HCT116 (cell line): ENCODE measurements around the gene TBC1D4. TPM values are rescaled to one million over a fixed set of nuclear protein-coding genes. Genes with fewer than 3 reads are reported as not detected.

Source experiments
- ATAC-seq: fragments of 200-7000 bp; cut with Tn5 transposase; 2 replicates; pipeline ENCODE4 v1.9.1; 2020; ENCODE audit warnings: mild to moderate bottlenecking, moderate library complexity
- BruUV-seq: library from RNA; stranded (reverse); fragments of 400-500 nt; replicated peaks from 2 replicates; lab custom pipeline; 2021; lab: Mats Ljungman, UMichigan
- CTCF ChIA-PET: fragments of 300-600 bp; sonication (Branson Sonifier 250); formaldehyde crosslinking; loops from one replicate; lab custom pipeline; 2021; ENCODE audit warnings: antibody characterized with exemption; lab: Charles Lee
- POLR2A ChIA-PET: fragments of 300-600, 350-600 bp; sonication (Branson Sonifier 250); formaldehyde crosslinking; loops from one replicate; lab custom pipeline; 2021; ENCODE audit warnings: antibody characterized with exemption; lab: Charles Lee
- RAD21 ChIA-PET, 2 experiments: fragments of 300-600 bp; sonication (Branson Sonifier 250); formaldehyde crosslinking; loops; one replicate each; lab custom pipeline; 2023; ENCODE audit warnings: low total read pairs in 2 of 2; ENCODE audit not compliant: uncharacterized antibody in 2 of 2, unreplicated experiment in 2 of 2, low non-redundant PET in 1 of 2; lab: Charles Lee
- DNase-seq: peaks from one replicate; pipeline ENCODE4 v3.0.0-alpha.2; 2010; ENCODE audit warnings: low read depth, low spot score
- H2AFZ ChIP-seq: fragments of 200-600 bp; shearing (Covaris generic), sonication (generic); 2 replicates; pipeline ENCODE4 v1.6.1; 2017; ENCODE audit warnings: low read depth, mixed run types, mixed read lengths, antibody characterized with exemption, low read length; ENCODE audit not compliant: poor library complexity, severe bottlenecking
- H3K27ac ChIP-seq: 2 replicates; pipeline ENCODE4 v1.5.1; 2012; ENCODE audit warnings: low read depth, low read length
- H3K27me3 ChIP-seq: fragments of 200-600 bp; sonication (generic); 2 replicates; pipeline ENCODE4 v1.6.1; 2016; ENCODE audit warnings: mixed run types, low read length, mixed read lengths; ENCODE audit not compliant: insufficient read depth
- H3K36me3 ChIP-seq, 2 experiments: fragments of 200-500 bp in 1 of 2; fragments of 200-600 bp in 1 of 2; sonication (Bioruptor generic) in 1 of 2; sonication (generic) in 1 of 2; 2 replicates each; pipeline versions ENCODE4 v1.5.1 to v1.6.1; 2014 to 2016; ENCODE audit warnings: low read length in 2 of 2, inconsistent platforms in 1 of 2, mixed read lengths in 1 of 2, mixed run types in 1 of 2; ENCODE audit not compliant: insufficient read depth in 2 of 2, control insufficient read depth in 1 of 2
- H3K4me1 ChIP-seq, 2 experiments: fragments of 200-600 bp in 1 of 2; sonication (generic) in 1 of 2; 2 replicates each; pipeline versions ENCODE4 v1.5.1 to v1.6.1; 2012 to 2017; ENCODE audit warnings: low read length in 2 of 2, inconsistent platforms in 1 of 2, mild to moderate bottlenecking in 1 of 2, mixed read lengths in 1 of 2, mixed run types in 1 of 2, moderate library complexity in 1 of 2; ENCODE audit not compliant: insufficient read depth in 2 of 2, control insufficient read depth in 1 of 2
- H3K4me2 ChIP-seq: fragments of 200-600 bp; sonication (generic); 2 replicates; pipeline ENCODE4 v1.6.1; 2017; ENCODE audit warnings: mixed run types, low read length, mixed read lengths
- H3K4me3 ChIP-seq, 2 experiments: fragments of 200-600 bp in 1 of 2; sonication (generic) in 1 of 2; replicated peaks in 1 of 2; 2 replicates each; pipeline ENCODE4 v1.5.1; 2011 to 2016; ENCODE audit warnings: low read length in 2 of 2, control low read depth in 1 of 2, low read depth in 1 of 2, mild to moderate bottlenecking in 1 of 2, mixed read lengths in 1 of 2, mixed run types in 1 of 2
- H3K79me2 ChIP-seq: fragments of 200-600 bp; sonication (generic); 2 replicates; pipeline ENCODE4 v1.6.1; 2017; ENCODE audit warnings: mild to moderate bottlenecking, mixed run types, low read length, moderate library complexity, mixed read lengths; ENCODE audit not compliant: insufficient read depth
- H3K9ac ChIP-seq: fragments of 200-600 bp; sonication (generic); 2 replicates; pipeline ENCODE4 v1.6.1; 2016; ENCODE audit warnings: low read length, mixed read lengths
- H3K9me2 ChIP-seq: fragments of 200-600 bp; sonication (generic), shearing (Covaris generic); 2 replicates; pipeline ENCODE4 v1.6.1; 2017; ENCODE audit warnings: mixed run types, mild to moderate bottlenecking, moderate library complexity; ENCODE audit not compliant: insufficient read depth
- H3K9me3 ChIP-seq, 2 experiments: fragments of 200-500 bp in 1 of 2; fragments of 200-600 bp in 1 of 2; sonication (Bioruptor generic) in 1 of 2; sonication (generic) in 1 of 2; 2 replicates each; pipeline ENCODE4 v1.6.1; 2014 to 2017; ENCODE audit warnings: low read length in 2 of 2, mixed read lengths in 2 of 2, inconsistent platforms in 1 of 2, low read depth in 1 of 2, mild to moderate bottlenecking in 1 of 2, mixed run types in 1 of 2, moderate library complexity in 1 of 2; ENCODE audit not compliant: control insufficient read depth in 1 of 2, insufficient read depth in 1 of 2
- H4K20me1 ChIP-seq: fragments of 200-600 bp; sonication (generic), shearing (Covaris generic); 2 replicates; pipeline ENCODE4 v1.6.1; 2017; ENCODE audit warnings: mixed run types, mild to moderate bottlenecking, moderate library complexity; ENCODE audit not compliant: insufficient read depth
- CEBPB ChIP-seq: IDR thresholded peaks from 2 replicates; pipeline ENCODE4 v1.6.1; 2012; ENCODE audit warnings: low read depth
- EZH2phosphoT487 ChIP-seq: fragments of 200-600 bp; IDR thresholded peaks from 2 replicates; pipeline ENCODE4 v1.6.1; 2018; ENCODE audit warnings: antibody characterized with exemption, borderline replicate concordance
- POLR2A ChIP-seq: IDR thresholded peaks from 2 replicates; pipeline ENCODE4 v1.7.0; 2011; ENCODE audit warnings: borderline replicate concordance; ENCODE audit not compliant: insufficient read depth, insufficient read length; ENCODE audit errors: extremely low read depth
- POLR2AphosphoS5 ChIP-seq: IDR thresholded peaks from 2 replicates; pipeline ENCODE4 v1.6.1; 2011; ENCODE audit warnings: mild to moderate bottlenecking, low read depth, low read length, moderate library complexity
- SIN3A ChIP-seq: IDR thresholded peaks from 2 replicates; pipeline ENCODE4 v1.6.1; 2012; ENCODE audit warnings: low read depth
- SRF ChIP-seq: IDR thresholded peaks from 2 replicates; pipeline ENCODE4 v1.6.1; 2012; ENCODE audit warnings: low read depth
- ZBTB33 ChIP-seq: IDR thresholded peaks from 2 replicates; pipeline ENCODE4 v1.6.1; 2011; ENCODE audit warnings: mild to moderate bottlenecking, low read length, moderate library complexity; ENCODE audit not compliant: insufficient replicate concordance; ENCODE audit errors: extremely low read depth
- ZFX ChIP-seq: fragments of 450-650 bp; IDR thresholded peaks from 2 replicates; pipeline ENCODE4 v1.6.1; 2017
- intact Hi-C: fragments of 100-400 bp; cut with micrococcal nuclease; formaldehyde crosslinking; loops from 2 replicates; pipeline ENCODE4 v1.10.0; 2022
- total RNA-seq: library from RNA; stranded (reverse); gene quantifications from one replicate; pipeline ENCODE4 v1.2.1, GENCODE V29; 2021; ENCODE audit not compliant: unreplicated experiment
- TF ChIP-seq, protein P1 (sequence below): IDR thresholded peaks from 2 replicates; pipeline ENCODE4 v1.6.1; 2012; ENCODE audit warnings: low read depth
- TF ChIP-seq, protein P2 (sequence below): IDR thresholded peaks from 2 replicates; pipeline ENCODE4 v1.6.1; 2012

Gene TBC1D4
- total RNA-seq, 1 experiment from 2014 or later = 24.6 TPM

DNA sequence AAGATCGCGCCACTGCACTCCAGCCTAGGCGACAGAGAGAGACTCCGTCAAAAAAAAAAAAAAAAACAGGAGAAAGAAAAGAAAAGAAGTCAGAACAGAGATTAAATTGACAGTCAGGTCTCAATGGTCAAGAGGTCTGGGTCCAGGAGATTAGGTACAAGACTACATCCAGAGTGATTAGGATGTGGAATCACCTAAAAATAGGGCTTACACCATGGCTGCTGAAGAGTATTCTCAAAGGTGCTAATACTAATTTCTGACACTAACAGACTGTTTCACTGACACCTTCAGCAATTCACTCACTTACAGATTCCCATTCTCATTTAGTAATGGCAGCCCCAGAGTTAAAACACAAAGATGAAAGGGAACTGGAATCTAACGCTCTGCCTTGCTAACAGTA, 91.7 kb downstream of the TBC1D4 start:
- H3K4me2 ChIP-seq = no peak overlapping the region
- BruUV-seq = no TSS peak
- H3K9ac ChIP-seq = no peak overlapping the region
- ChIA-PET CTCF (no interaction called here), RAD21 (no interaction called here), POLR2A (interaction anchor here (0.9 kb wide), 1 partner anchor 28 kb away, joined by 4 read pairs; no protein-coding TSS in a partner anchor)
- intact Hi-C loops = no loop called here
- H3K9me3 ChIP-seq = no peaks in the 10 kb centered on the region
- TF ChIP-seq, protein P1, sequence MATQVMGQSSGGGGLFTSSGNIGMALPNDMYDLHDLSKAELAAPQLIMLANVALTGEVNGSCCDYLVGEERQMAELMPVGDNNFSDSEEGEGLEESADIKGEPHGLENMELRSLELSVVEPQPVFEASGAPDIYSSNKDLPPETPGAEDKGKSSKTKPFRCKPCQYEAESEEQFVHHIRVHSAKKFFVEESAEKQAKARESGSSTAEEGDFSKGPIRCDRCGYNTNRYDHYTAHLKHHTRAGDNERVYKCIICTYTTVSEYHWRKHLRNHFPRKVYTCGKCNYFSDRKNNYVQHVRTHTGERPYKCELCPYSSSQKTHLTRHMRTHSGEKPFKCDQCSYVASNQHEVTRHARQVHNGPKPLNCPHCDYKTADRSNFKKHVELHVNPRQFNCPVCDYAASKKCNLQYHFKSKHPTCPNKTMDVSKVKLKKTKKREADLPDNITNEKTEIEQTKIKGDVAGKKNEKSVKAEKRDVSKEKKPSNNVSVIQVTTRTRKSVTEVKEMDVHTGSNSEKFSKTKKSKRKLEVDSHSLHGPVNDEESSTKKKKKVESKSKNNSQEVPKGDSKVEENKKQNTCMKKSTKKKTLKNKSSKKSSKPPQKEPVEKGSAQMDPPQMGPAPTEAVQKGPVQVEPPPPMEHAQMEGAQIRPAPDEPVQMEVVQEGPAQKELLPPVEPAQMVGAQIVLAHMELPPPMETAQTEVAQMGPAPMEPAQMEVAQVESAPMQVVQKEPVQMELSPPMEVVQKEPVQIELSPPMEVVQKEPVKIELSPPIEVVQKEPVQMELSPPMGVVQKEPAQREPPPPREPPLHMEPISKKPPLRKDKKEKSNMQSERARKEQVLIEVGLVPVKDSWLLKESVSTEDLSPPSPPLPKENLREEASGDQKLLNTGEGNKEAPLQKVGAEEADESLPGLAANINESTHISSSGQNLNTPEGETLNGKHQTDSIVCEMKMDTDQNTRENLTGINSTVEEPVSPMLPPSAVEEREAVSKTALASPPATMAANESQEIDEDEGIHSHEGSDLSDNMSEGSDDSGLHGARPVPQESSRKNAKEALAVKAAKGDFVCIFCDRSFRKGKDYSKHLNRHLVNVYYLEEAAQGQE = no peak
- TF ChIP-seq POLR2AphosphoS5 (no peak), SIN3A (no peak), ZFX (no peak), CEBPB (no peak), ZBTB33 (no peak), POLR2A (no peak), SRF (no peak), EZH2phosphoT487 (no peak)
- TF ChIP-seq, protein P2, sequence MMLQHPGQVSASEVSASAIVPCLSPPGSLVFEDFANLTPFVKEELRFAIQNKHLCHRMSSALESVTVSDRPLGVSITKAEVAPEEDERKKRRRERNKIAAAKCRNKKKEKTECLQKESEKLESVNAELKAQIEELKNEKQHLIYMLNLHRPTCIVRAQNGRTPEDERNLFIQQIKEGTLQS = no peak
- no peak overlapping the region for H3K27ac ChIP-seq
- H3K4me3 ChIP-seq = no peak overlapping the region
- peaks cover 0 to 1% of the 10 kb centered on the region in 2 experiments; a peak in 1 of 4 replicates for H3K4me1 ChIP-seq
- ATAC-seq (no peak), DNase-seq (no peak)
- no peaks in the 10 kb centered on the region for H3K9me2 ChIP-seq
- no peaks in the 10 kb centered on the region for H3K36me3 ChIP-seq
- peaks cover 11% of the 10 kb centered on the region; the same call in 1 of the 2 replicates for H3K79me2 ChIP-seq
- H2AFZ ChIP-seq = no peak overlapping the region
- H4K20me1 ChIP-seq = 0 out of 2 replicates have a peak, but pooled peaks cover 8% of the 10 kb centered on the region
- H3K27me3 ChIP-seq = no peaks in the 10 kb centered on the region
